ENCODE measurements around the gene MMP21.

DNA sequence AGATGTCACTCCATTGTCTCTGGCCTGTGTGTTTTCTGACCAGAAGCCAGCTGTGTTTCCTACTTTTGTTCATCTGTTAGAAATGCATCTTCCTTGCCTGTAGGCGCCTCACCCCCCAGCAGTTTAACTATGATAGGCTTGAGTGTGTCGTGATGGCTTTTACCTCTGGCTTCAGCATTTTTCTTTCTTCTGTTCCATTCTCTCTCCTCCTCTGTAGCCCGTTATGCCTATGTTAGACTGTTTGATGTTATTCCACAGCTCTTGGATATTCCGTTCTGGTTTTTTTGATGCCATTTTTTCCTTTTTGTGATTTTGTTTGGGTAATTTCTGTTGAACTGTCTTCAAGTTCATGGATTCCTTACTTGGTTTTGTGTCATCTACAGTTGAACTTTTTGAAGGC is 17.9 kb downstream of the MMP21 start:
- TF ChIP-seq RAD21 (IDR thresholded peaks at IDR 0.05; ENCODE audit: insufficient read depth, low read depth, low read length): no peak
- no peak for TF ChIP-seq POLR2AphosphoS5 (IDR thresholded peaks at IDR 0.05; ENCODE audit: low read length)
- TF ChIP-seq SMC3 (IDR thresholded peaks at IDR 0.05; ENCODE audit: borderline replicate concordance, low read length): no peak
- no peak for TF ChIP-seq EZH2 (IDR thresholded peaks at IDR 0.05; ENCODE audit: borderline replicate concordance, control insufficient read depth, low read depth, low read length)
- TF ChIP-seq, protein P1, sequence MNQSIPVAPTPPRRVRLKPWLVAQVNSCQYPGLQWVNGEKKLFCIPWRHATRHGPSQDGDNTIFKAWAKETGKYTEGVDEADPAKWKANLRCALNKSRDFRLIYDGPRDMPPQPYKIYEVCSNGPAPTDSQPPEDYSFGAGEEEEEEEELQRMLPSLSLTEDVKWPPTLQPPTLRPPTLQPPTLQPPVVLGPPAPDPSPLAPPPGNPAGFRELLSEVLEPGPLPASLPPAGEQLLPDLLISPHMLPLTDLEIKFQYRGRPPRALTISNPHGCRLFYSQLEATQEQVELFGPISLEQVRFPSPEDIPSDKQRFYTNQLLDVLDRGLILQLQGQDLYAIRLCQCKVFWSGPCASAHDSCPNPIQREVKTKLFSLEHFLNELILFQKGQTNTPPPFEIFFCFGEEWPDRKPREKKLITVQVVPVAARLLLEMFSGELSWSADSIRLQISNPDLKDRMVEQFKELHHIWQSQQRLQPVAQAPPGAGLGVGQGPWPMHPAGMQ (IDR thresholded peaks at IDR 0.05; ENCODE audit: borderline replicate concordance): no peak
- no peak for TF ChIP-seq POLR2A (IDR thresholded peaks at IDR 0.05; ENCODE audit: low read depth, low read length)
- TF ChIP-seq EP300 (IDR thresholded peaks at IDR 0.05; ENCODE audit: borderline replicate concordance in 1 of 2, control insufficient read depth in 1 of 2, low read depth in 2 of 2, low read length in 2 of 2): no peak
- TF ChIP-seq, protein P2, sequence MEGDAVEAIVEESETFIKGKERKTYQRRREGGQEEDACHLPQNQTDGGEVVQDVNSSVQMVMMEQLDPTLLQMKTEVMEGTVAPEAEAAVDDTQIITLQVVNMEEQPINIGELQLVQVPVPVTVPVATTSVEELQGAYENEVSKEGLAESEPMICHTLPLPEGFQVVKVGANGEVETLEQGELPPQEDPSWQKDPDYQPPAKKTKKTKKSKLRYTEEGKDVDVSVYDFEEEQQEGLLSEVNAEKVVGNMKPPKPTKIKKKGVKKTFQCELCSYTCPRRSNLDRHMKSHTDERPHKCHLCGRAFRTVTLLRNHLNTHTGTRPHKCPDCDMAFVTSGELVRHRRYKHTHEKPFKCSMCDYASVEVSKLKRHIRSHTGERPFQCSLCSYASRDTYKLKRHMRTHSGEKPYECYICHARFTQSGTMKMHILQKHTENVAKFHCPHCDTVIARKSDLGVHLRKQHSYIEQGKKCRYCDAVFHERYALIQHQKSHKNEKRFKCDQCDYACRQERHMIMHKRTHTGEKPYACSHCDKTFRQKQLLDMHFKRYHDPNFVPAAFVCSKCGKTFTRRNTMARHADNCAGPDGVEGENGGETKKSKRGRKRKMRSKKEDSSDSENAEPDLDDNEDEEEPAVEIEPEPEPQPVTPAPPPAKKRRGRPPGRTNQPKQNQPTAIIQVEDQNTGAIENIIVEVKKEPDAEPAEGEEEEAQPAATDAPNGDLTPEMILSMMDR (IDR thresholded peaks at IDR 0.05 in 2 of 3, conservative IDR thresholded peaks at IDR 0.05 in 1 of 3; ENCODE audit: control insufficient read depth in 2 of 3, extremely low read depth in 1 of 3, insufficient read depth in 1 of 3, low read depth in 3 of 3, low read length in 3 of 3): no peak
